GM19023 (cell line): ENCODE results near the gene PRR20D.
"Not testable (repeated sequence)": the region's sequence is repeated elsewhere in the genome, so short reads cannot be mapped to it uniquely, and the experiment has no call there.

Source experiments
- ATAC-seq: cut with Tn5 transposase; IDR thresholded peaks from one replicate; pipeline ENCODE4 v1.9.1; 2021; ENCODE audit warnings: mild to moderate bottlenecking, moderate library complexity; ENCODE audit not compliant: unreplicated experiment

PRR20D gene

DNA sequence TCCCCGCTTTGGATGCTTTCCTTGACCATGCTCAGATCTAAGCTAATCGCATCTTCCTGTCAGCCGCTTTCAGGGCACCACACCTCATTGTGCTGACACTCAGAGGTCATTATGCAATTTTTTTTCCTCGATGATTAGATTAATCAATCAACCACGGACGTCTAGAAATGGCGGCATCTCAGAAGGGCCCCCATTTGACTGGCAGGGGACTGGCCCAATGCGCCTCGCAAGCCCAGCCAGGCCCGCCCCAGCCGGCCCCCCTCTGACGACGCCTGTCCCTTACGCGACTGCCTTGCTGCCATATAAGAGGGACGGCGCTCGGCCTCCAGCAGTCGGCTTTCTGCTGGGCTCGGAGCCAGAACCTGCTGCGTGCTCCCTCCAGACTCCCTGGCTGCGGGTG lies at the start of gene PRR20D:
PRR20D (plus strand) TSS at position 301 of the 400 bp plus-strand sequence. CDS start 387 bp downstream, outside the sequence.
- not testable (repeated sequence) for ATAC-seq

GRCh38 chr13:57114945-57115344 lies 45.5 kb upstream of the PRR20D start:
- ATAC-seq: no peak

DNA sequence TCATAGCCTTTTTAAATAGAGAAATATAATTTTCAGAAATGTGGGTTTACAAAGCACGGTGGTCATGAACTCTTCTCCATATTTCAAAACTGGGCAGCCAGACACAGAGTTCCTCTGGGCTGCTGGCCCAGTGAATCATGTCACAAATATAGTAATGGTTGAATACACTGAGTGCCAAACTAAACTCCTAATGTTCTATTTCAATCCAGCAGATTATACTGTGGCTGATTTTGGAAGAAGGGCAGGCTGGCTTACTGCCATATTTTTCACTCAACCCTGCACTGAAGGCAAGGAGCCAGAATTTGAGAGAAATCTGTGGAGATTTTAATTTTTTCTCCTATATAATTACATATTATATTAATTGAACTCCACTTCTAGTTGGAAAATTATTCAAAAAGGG lies 36.8 kb upstream of the PRR20D start:
- ATAC-seq: no peak

GRCh38 chr13:57128909-57129308 lies 31.5 kb upstream of the PRR20D start:
- ATAC-seq: no peak

DNA sequence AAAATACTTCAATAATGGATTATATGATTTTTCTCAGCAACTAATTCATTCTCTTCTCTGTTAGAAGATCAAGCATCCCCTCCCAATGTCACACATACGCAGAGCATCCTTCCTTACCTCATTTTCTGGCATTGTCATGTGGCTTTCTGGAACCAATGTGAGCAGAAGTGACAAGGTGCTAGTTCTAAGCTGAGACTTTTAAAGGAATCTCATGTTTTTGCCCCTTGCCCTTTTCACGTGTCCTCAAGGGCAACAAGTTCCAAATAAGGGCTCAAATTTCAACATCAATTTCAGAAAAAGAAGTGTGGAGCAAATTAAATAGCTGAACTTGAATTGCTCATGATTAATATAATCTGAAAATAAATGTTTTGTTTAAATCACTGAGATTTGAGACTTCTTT lies 24.3 kb upstream of the PRR20D start:
- ATAC-seq: no peak

DNA sequence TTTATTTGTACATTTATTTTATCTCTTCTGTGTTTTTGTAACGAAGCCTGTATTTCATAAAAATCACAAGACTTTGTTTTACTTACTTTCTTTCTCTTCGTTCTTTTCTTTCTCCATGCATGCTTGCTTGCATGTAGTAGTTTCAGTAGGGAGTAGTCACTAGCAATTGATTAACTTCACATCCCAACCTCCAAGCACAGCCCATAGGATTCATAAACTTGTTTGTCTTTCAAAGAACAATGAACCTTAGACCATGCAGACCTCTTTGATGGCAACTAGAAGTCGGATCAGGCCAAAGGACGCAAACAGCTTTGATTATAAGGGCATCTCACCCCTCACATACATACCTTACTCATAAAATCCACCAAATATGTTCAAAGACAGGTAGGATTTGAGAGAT lies 22.8 kb upstream of the PRR20D start:
- no peak for ATAC-seq

GRCh38 chr13:57138988-57139387 lies 21.4 kb upstream of the PRR20D start:
- no peak for ATAC-seq

DNA sequence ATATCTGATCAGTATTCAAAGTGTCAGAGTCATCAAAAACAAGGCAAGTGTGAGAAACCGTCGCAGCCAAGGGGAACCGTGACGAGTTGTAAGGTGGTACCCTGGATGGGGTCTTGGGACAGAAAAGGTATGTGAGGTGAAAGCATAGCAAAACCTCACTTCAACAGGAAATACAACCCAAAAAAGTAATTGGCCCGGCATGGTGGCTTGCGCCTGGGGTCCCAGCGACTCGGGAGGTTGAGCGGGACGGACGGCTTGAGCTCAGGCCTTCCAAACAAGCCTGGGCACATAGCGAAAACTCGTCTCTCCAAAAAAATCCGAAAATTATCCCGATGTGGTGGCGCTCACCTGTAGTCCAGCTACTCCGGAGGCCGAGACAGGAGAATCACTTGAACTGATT lies 20.7 kb upstream of the PRR20D start:
- ATAC-seq: not testable (repeated sequence)

GRCh38 chr13:57140235-57140968 lies 20.0 kb upstream of the PRR20D start, which contains the start of gene PRR20A:
Gene PRR20A, plus strand, starts transcription at chr13:57140918. Its CDS starts 387 bp downstream, at chr13:57141305.
- not testable (repeated sequence) for ATAC-seq

DNA sequence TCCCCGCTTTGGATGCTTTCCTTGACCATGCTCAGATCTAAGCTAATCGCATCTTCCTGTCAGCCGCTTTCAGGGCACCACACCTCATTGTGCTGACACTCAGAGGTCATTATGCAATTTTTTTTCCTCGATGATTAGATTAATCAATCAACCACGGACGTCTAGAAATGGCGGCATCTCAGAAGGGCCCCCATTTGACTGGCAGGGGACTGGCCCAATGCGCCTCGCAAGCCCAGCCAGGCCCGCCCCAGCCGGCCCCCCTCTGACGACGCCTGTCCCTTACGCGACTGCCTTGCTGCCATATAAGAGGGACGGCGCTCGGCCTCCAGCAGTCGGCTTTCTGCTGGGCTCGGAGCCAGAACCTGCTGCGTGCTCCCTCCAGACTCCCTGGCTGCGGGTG lies 13.2 kb upstream of the PRR20D start, which contains the start of gene PRR20B:
PRR20B (plus strand) TSS at position 301 of the 400 bp plus-strand sequence. CDS start 387 bp downstream, outside the sequence.
- not testable (repeated sequence) for ATAC-seq

- ATAC-seq: not testable (repeated sequence)
Observed at GRCh38 chr13:57148106-57148505, 12.3 kb upstream of the PRR20D start.

DNA sequence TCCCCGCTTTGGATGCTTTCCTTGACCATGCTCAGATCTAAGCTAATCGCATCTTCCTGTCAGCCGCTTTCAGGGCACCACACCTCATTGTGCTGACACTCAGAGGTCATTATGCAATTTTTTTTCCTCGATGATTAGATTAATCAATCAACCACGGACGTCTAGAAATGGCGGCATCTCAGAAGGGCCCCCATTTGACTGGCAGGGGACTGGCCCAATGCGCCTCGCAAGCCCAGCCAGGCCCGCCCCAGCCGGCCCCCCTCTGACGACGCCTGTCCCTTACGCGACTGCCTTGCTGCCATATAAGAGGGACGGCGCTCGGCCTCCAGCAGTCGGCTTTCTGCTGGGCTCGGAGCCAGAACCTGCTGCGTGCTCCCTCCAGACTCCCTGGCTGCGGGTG lies 6.7 kb upstream of the PRR20D start, which contains the start of gene PRR20C:
PRR20C (plus strand) TSS at position 301 of the 400 bp plus-strand sequence. CDS start 387 bp downstream, outside the sequence.
- ATAC-seq: not testable (repeated sequence)

DNA sequence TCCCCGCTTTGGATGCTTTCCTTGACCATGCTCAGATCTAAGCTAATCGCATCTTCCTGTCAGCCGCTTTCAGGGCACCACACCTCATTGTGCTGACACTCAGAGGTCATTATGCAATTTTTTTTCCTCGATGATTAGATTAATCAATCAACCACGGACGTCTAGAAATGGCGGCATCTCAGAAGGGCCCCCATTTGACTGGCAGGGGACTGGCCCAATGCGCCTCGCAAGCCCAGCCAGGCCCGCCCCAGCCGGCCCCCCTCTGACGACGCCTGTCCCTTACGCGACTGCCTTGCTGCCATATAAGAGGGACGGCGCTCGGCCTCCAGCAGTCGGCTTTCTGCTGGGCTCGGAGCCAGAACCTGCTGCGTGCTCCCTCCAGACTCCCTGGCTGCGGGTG lies 6.5 kb downstream of the PRR20D start, which contains the start of gene PRR20E:
PRR20E (plus strand) TSS at position 301 of the 400 bp plus-strand sequence. CDS start 387 bp downstream, outside the sequence.
- ATAC-seq: not testable (repeated sequence)

- ATAC-seq: no peak
Observed at GRCh38 chr13:57191667-57192066, 31.2 kb downstream of the PRR20D start.

DNA sequence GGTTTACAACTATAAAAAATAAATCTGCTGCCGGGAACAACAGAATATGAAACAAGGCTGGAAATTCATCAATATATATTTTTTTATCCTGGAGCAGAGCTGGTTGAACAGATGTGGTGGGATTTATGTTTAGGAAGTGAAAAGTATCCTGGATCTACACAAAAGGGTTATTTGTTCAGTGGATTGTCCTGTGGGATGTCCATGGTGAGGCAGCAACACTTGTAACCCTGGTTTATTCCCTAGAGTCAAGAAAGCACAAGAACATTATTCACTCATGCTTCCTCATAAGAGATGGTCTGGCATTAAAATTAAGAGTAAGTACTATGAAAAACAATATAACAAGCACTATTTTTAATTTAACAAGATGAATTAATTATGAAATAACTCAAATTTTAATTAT lies 52.6 kb downstream of the PRR20D start:
- no peak for ATAC-seq
